GM18519 (cell line): ENCODE data around the gene HAUS1.

Experiments
- ATAC-seq: cut with Tn5 transposase; IDR thresholded peaks from one replicate; pipeline ENCODE4 v1.9.1; 2021; ENCODE audit warnings: mild to moderate bottlenecking, moderate library complexity; ENCODE audit not compliant: unreplicated experiment, low FRiP score

Gene HAUS1, protein sequence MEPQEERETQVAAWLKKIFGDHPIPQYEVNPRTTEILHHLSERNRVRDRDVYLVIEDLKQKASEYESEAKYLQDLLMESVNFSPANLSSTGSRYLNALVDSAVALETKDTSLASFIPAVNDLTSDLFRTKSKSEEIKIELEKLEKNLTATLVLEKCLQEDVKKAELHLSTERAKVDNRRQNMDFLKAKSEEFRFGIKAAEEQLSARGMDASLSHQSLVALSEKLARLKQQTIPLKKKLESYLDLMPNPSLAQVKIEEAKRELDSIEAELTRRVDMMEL

GRCh38 chr18:46104128-46104911 lies at the start of gene HAUS1:
HAUS1 (plus strand) TSS chr18:46104385; CDS start chr18:46104412, 27 bp downstream.
- ATAC-seq, result peak; percentile 64

- ATAC-seq, result no peak
Observed at GRCh38 chr18:46054956-46055837, 49.0 kb upstream of the HAUS1 start.

DNA sequence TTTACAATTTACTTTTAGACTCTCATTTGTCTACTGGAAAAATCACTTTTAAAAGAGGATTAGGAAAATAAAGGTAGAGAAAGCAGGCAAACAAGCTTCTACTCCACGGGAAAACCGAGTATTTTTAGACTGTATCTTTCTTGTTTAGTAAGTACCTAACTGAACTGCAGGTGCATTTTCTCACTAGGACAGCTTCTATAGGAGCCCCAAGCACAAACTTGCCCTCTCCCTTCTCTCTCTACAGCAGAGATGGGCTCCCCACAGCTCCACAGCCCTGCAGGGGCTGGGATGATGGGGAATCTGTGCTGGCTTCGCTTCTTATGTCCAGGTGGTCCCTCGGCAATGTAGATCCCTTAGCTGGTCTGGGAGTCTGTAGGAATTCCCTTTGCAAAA lies 48.4 kb upstream of the HAUS1 start:
- no peak for ATAC-seq

- no peak for ATAC-seq
Observed at GRCh38 chr18:46060359-46060841, 43.8 kb upstream of the HAUS1 start.

DNA sequence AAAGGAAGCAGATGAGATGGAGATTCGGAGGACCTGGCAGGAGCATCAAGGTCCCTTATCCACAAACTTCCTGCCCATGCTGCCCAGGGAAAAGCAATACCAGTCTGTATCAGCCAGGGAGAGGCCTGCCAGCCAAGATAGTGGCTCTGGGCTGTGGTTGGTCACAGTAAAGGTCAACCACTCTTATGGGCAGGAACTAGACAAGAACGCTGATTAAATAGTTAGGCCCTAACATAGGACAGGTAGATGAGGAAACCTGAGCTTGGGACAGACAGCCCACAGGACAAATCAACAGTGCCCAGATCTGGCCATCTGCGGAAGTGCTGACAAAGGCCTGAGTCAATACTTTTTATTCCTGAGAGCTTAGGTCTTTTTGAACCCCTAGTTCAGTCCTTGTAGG lies 42.8 kb upstream of the HAUS1 start:
- no peak for ATAC-seq

DNA sequence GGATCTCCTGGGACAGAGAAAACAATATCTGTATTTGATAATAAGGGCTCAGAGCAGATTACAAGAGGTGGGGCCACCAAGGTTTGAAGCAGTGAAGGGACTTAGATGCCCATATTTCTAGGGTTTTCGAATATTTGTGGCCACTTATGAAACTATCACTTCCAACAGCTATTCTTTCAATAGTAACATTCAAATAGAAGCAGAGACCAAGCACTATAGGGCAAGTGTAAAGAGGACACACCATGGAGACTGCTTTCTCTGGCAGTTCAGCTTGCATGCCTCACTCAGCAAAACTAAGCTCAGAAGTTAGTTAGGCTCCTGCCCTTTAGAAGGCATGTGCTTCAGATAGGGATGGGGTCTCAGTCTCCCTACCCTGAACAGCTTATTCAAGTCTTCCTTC lies 42.4 kb upstream of the HAUS1 start:
- ATAC-seq, result no peak

DNA sequence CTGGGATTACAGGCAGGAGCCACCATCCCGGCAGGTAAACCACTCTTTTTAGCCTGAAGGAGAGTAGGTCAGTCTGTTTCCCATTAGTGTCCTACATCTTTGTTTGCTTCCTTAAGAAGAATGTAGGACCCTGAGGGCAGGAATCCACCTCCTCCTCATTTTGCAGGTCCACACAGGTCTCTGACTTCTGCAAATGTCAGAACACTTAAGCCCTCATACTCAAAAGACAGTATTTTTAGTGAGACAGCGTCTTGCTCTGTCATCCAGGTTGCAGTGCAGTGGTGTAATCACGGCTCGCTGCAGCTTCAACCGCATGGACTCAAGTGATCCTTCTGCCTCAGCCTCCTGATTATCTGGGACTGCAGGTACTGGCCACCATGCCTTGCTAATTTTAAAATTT lies 41.4 kb upstream of the HAUS1 start:
- ATAC-seq, result no peak

DNA sequence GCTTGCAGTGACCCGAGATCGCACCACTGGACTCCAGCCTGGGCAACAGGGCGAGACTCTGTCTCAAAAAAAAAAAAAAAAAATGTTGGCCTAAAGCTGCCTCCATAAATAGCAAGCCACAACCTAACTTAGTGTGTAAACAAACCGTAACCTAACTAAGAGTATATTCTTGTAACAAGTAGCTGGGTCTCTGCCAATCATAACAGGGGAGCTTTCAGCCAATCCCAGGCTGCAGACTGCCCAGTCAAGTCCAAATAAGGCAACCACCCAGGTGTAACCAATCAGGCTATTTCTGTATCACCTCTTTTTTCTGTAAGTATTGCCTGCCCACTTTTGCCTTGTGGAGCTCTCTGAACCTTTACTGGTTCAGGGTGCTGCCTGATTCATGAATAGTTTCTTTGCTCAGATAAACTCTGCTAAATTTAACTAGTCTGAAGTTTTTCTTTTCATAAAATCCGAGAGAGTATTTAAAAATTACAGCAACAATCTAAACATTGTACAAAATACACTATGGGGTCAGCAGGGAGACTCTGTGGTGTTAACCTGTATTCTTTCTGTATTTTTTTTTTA lies 36.7 kb upstream of the HAUS1 start:
- no peak for ATAC-seq

GRCh38 chr18:46068763-46069162 lies 35.4 kb upstream of the HAUS1 start:
- ATAC-seq, result no peak

DNA sequence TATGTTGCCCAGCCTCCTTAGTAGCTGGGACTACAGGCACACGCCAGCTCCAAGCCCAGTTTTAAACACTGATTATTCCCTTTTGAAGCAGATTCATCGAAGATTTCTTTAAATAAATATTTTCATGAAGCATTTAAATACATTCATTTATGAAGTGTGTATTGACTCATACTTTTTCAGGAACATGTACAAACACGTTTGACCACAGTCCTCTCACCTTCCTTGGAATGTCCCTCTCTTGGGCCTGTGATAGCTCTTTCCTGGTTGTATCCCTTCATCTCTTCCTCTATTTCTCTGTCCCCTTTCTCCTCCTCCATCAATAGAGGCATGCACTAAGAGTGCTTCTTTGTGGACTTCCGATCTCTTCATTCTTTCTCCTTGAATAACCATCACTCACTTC lies 34.7 kb upstream of the HAUS1 start:
- no peak for ATAC-seq

- ATAC-seq, result no peak
Observed at GRCh38 chr18:46070232-46070631, 34.0 kb upstream of the HAUS1 start.

DNA sequence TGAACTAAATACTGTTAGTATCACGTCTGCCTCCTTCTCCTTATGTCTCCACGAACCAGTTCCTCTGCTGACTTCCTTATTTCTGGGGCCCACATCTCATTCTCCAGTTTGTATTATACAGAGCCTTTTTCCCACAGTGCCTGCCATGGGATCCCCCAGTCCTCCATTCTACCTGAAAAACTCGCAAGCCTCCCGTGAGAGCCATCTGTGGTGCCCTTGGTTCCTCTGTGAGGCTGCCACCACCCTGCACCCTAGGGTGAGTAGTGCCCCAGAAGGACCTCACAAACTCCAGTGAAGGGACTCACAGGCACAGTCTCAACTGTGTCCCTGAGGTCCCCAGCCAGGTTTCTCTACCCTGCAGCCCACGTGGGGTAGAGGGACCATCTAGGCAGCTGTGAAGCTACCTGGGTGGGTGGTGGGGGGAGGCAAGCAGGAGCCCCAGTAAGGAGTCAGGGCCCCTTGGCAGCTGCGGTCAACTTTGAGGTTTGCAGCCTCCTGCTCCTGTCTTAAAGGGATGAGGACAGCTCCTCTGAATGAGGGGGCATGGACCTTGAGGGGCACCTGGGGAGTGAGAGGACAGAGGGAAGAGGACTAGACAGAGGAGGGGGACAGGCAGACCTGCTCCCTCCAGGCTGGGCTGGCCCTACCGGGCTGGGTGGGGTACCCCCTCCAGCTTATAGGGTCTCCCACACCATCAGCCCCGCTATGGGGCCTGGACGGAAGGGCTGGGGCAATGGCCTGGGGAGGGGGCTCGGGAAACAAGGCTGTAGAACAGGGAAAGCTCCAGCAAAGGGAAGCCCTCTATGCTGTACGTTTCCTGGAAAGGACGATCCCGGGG lies 33.2 kb upstream of the HAUS1 start:
- no peak for ATAC-seq

GRCh38 chr18:46071653-46072375 lies 32.4 kb upstream of the HAUS1 start, which contains the start of gene PSTPIP2:
PSTPIP2 (minus strand) TSS chr18:46072260; CDS start chr18:46072188, 72 bp downstream.
- ATAC-seq, result peak; percentile 53

- no peak for ATAC-seq
Observed at GRCh38 chr18:46072376-46072867, 31.8 kb upstream of the HAUS1 start.

DNA sequence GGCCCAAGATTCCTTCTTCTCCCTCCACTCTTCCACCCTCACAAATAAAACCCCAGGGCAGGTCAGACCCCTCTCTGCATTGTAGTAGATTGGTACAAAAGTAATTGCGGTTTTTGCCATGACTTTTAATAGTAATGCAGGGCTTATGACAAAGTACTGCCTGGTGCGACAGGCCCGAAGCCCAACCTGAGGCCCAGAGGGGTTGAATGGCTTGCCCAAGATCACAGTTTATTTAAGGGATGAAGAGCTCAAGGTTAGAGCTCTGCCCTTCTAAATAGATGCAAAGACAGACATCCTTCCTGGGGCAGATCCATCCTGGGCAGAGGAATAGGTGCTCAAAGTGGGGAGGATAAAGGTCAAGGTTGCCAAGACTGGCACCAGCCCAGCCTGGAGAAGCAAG lies 31.2 kb upstream of the HAUS1 start:
- no peak for ATAC-seq

DNA sequence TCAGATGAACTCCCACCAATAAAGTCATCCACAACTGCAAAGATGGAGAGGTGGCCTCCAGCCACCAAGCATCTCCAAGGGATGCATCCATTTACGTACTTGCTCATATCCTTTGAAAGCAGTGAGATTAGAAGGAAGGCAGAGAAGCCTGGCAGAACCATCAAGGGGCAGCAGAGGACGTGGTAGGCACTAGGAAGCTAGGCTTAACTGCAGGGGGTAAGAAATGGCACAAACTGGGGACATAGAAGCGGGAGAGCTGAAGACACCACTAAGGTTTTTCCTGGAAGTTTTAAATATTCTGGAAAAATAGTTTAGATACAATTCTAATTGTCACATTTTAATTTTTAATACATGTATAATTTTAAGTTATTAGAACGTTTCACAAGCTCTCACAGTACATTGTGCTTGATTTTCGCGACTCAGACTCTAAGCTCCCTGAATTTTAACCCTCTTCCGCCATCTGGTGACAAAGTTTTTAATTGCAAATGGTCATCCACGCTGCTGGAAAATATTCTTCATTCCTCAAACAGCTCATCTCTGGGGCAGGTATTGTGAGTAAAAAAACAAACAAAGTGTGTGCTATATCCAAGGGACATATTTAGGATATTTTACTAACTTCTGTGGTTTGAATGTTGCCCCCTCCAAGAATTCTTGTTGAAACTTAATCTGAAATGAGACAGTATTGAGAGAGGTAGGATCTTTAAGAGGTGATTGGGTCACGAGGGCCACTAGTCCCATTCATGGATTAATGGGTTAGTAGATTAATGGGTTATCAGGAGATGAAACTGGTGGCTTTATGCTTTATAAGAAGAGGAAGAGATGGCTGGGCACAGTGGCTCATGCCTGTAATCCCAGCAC lies 30.5 kb upstream of the HAUS1 start:
- ATAC-seq, result no peak

DNA sequence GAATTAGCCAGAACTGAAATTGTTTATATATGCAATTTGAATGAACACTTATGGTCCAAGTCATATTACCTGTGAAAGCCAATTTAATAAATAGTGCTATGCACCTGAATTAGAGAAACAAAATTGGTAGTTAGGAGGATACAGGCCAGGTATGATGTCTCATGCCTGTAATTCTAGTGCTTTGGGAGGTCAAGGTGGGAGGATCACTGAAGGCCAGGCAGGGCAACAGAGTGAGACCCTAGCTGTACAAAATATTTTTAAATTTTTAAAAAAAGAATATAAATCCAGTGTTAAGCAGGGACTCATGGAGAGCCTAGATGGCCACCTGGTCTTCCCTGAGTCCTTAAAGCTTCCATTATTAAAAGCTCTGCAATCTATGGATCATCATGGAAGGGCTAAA lies 24.8 kb upstream of the HAUS1 start:
- no peak for ATAC-seq

- ATAC-seq, result no peak
Observed at GRCh38 chr18:46080156-46080555, 24.0 kb upstream of the HAUS1 start.
